Liver (tissue), 9 donors: ENCODE measurements around the gene AGA. TPM values are rescaled to one million over a fixed set of nuclear protein-coding genes. Genes with fewer than 3 reads are reported as not detected.

Source experiments
- DNase-seq: peaks from one replicate; pipeline ENCODE4 v3.0.0-alpha.2; 2017; ENCODE audit warnings: low spot score
- H3K27ac ChIP-seq, 2 donors: one replicate each; pipeline ENCODE4 v1.7.0; 2013; ENCODE audit warnings: inconsistent platforms in 2 of 2, low read length in 2 of 2, control low read depth in 1 of 2, low read depth in 1 of 2, mild to moderate bottlenecking in 1 of 2
- H3K27me3 ChIP-seq, 4 donors: one replicate each; pipeline versions ENCODE4 v1.6.1 to v1.7.0; 2013; ENCODE audit warnings: low read length in 3 of 4, inconsistent platforms in 1 of 4, mild to moderate bottlenecking in 1 of 4, moderate library complexity in 1 of 4; ENCODE audit not compliant: control insufficient read depth in 4 of 4, insufficient read depth in 4 of 4
- H3K36me3 ChIP-seq, 4 donors: one replicate each; pipeline versions ENCODE4 v1.6.1 to v1.7.0; 2013; ENCODE audit warnings: low read length in 3 of 4, mild to moderate bottlenecking in 3 of 4, low read depth in 1 of 4, moderate library complexity in 1 of 4; ENCODE audit not compliant: control insufficient read depth in 4 of 4, insufficient read depth in 3 of 4
- H3K4me1 ChIP-seq, 4 donors: one replicate each; pipeline versions ENCODE4 v1.6.1 to v1.7.0; 2013; ENCODE audit warnings: low read length in 3 of 4, mild to moderate bottlenecking in 3 of 4, moderate library complexity in 1 of 4; ENCODE audit not compliant: control insufficient read depth in 4 of 4, insufficient read depth in 4 of 4
- H3K4me3 ChIP-seq, 3 donors: one replicate each; pipeline versions ENCODE4 v1.6.1 to v1.7.0; 2013; ENCODE audit warnings: low read length in 3 of 3, control low read depth in 1 of 3, low read depth in 1 of 3, mild to moderate bottlenecking in 1 of 3
- H3K9ac ChIP-seq, 2 donors: one replicate each; pipeline ENCODE4 v1.7.0; 2013; ENCODE audit warnings: low read length in 2 of 2, mild to moderate bottlenecking in 2 of 2, moderate library complexity in 2 of 2, control low read depth in 1 of 2, low read depth in 1 of 2
- H3K9me3 ChIP-seq, 4 donors: one replicate each; pipeline versions ENCODE4 v1.6.1 to v1.7.0; 2013; ENCODE audit warnings: low read length in 3 of 4; ENCODE audit not compliant: control insufficient read depth in 4 of 4
- CTCF ChIP-seq: fragments of 150-350 bp; IDR thresholded peaks from 2 replicates; pipeline ENCODE4 v1.5.1; 2017; ENCODE audit warnings: improper control_type of control experiment, low read depth, low read length; ENCODE audit not compliant: missing input control
- EGR1 ChIP-seq, 2 donors: IDR thresholded peaks; 2 replicates each; pipeline ENCODE4 v1.6.1; 2016 to 2018; ENCODE audit warnings: antibody characterized with exemption in 2 of 2, low read depth in 2 of 2
- FOXA1 ChIP-seq: IDR thresholded peaks from 2 replicates; pipeline ENCODE4 v1.6.1; 2016; ENCODE audit warnings: antibody characterized with exemption
- FOXA2 ChIP-seq: IDR thresholded peaks from 2 replicates; pipeline ENCODE4 v1.6.1; 2016; ENCODE audit warnings: antibody characterized with exemption
- GABPA ChIP-seq, 2 donors: IDR thresholded peaks in 1 of 2; conservative IDR thresholded peaks in 1 of 2; 2 replicates each; pipeline ENCODE4 v1.6.1; 2016; ENCODE audit warnings: antibody characterized with exemption in 2 of 2, mild to moderate bottlenecking in 1 of 2, moderate library complexity in 1 of 2
- HNF4A ChIP-seq, 2 donors: conservative IDR thresholded peaks; 2 replicates each; pipeline ENCODE4 v1.6.1; 2016; ENCODE audit warnings: antibody characterized with exemption in 2 of 2, mild to moderate bottlenecking in 2 of 2
- HNF4G ChIP-seq: IDR thresholded peaks from 2 replicates; pipeline ENCODE4 v1.6.1; 2016; ENCODE audit warnings: antibody characterized with exemption
- JUND ChIP-seq, 2 donors: IDR thresholded peaks; 2 replicates each; pipeline ENCODE4 v1.6.1; 2016; ENCODE audit warnings: antibody characterized with exemption in 2 of 2
- NR2F2 ChIP-seq: IDR thresholded peaks from 2 replicates; pipeline ENCODE4 v1.6.1; 2016; ENCODE audit warnings: antibody characterized with exemption
- RAD21 ChIP-seq, 2 donors: IDR thresholded peaks; 2 replicates each; pipeline ENCODE4 v1.6.1; 2016; ENCODE audit warnings: antibody characterized with exemption in 2 of 2, mild to moderate bottlenecking in 2 of 2
- REST ChIP-seq: IDR thresholded peaks from 2 replicates; pipeline ENCODE4 v1.6.1; 2016; ENCODE audit warnings: antibody characterized with exemption, mild to moderate bottlenecking
- RXRA ChIP-seq, 2 donors: IDR thresholded peaks; 2 replicates each; pipeline ENCODE4 v1.6.1; 2017 to 2018; ENCODE audit warnings: antibody characterized with exemption in 2 of 2, mild to moderate bottlenecking in 1 of 2
- SP1 ChIP-seq: IDR thresholded peaks from 2 replicates; pipeline ENCODE4 v1.6.1; 2018; ENCODE audit warnings: antibody characterized with exemption, mild to moderate bottlenecking
- TAF1 ChIP-seq: conservative IDR thresholded peaks from 2 replicates; pipeline ENCODE4 v1.6.1; 2016; ENCODE audit warnings: antibody characterized with exemption, mild to moderate bottlenecking
- YY1 ChIP-seq: IDR thresholded peaks from 2 replicates; pipeline ENCODE4 v1.6.1; 2016; ENCODE audit warnings: antibody characterized with exemption, mild to moderate bottlenecking
- WGBS: extraction: QIAGEN DNeasy Blood & Tissue Kit; methylation state at CpG from one replicate; pipeline ENCODE4 v1.1.7; 2013; 5-methylcytosine and 5-hydroxymethylcytosine counted together
- polyA plus RNA-seq, 2 donors: library from polyadenylated mRNA; stranded (reverse) in 1 of 2; unstranded in 1 of 2; fragments of 200-250 nt in 1 of 2; fragments of >200 nt in 1 of 2; fragmentation: Nextera tagmentation in 1 of 2; extraction: Ambion mirVana in 1 of 2; gene quantifications; one replicate each; pipeline versions ENCODE4 v1.2.1 to v1.2.3, GENCODE V29; 2013 to 2015
- total RNA-seq, 2 donors: library from RNA; depleted of rRNA; stranded (reverse); fragments of >200 nt; gene quantifications; one replicate each; pipeline ENCODE4 v1.2.3, GENCODE V29; 2014
- TF ChIP-seq, protein P1 (sequence below): IDR thresholded peaks from 2 replicates; pipeline ENCODE4 v1.6.1; 2016; ENCODE audit warnings: antibody characterized with exemption
- TF ChIP-seq, protein P2 (sequence below): IDR thresholded peaks from 2 replicates; pipeline ENCODE4 v1.6.1; 2016; ENCODE audit warnings: antibody characterized with exemption
- TF ChIP-seq, protein P3 (sequence below): IDR thresholded peaks from 2 replicates; pipeline ENCODE4 v1.6.1; 2016; ENCODE audit warnings: antibody characterized with exemption
- donor health status: healthy.
- donor health status: healthy.
- donor health status: healthy.
- donor health status: healthy.
- donor health status: healthy.

Gene AGA
- total and polyA plus RNA-seq, 4 donors = 12.9 to 38.4 (median 35.6) TPM

DNA sequence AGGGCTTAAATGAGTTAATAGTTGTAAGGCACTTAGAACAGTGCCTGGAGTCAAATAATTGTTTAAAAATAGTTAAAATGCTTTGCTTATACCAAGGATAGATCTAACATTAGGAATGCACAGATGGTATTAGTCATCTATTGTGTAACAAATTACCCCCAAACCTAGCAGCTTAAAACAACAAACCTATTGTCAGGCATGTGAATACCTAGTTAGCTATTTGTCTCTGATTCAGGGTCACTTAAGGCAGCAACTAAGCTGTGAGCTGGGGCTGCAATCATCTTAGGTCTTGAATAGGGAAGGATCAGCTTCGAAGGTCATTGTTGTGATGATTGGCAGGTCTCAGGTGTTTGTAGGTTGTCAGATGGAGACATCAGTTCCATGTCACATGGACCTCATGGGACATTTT lies 42.4 kb upstream of the AGA start:
- Histone ChIP-seq H3K9ac (no peak overlapping the region), H3K36me3 (no peaks in the 10 kb centered on the region), H3K27ac (no peak overlapping the region), H3K4me1 (no peaks in the 10 kb centered on the region), H3K4me3 (no peak overlapping the region), H3K27me3 (no peaks in the 10 kb centered on the region), H3K9me3 (no peaks in the 10 kb centered on the region)
- DNase-seq = no peak
- WGBS = 69% methylated on average over 1 of the region's 1 CpG
- no peak for TF ChIP-seq NR2F2
- no peak for TF ChIP-seq CTCF
- no peak for TF ChIP-seq FOXA1
- TF ChIP-seq, protein P1, sequence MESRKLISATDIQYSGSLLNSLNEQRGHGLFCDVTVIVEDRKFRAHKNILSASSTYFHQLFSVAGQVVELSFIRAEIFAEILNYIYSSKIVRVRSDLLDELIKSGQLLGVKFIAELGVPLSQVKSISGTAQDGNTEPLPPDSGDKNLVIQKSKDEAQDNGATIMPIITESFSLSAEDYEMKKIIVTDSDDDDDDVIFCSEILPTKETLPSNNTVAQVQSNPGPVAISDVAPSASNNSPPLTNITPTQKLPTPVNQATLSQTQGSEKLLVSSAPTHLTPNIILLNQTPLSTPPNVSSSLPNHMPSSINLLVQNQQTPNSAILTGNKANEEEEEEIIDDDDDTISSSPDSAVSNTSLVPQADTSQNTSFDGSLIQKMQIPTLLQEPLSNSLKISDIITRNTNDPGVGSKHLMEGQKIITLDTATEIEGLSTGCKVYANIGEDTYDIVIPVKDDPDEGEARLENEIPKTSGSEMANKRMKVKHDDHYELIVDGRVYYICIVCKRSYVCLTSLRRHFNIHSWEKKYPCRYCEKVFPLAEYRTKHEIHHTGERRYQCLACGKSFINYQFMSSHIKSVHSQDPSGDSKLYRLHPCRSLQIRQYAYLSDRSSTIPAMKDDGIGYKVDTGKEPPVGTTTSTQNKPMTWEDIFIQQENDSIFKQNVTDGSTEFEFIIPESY = no peak
- TF ChIP-seq HNF4G = no peak
- no peak for TF ChIP-seq GABPA (IDR thresholded peaks at IDR 0.05 in 1 of 2, conservative IDR thresholded peaks at IDR 0.05 in 1 of 2)
- no peak for TF ChIP-seq RXRA (IDR thresholded peaks at IDR 0.05)
- TF ChIP-seq SP1 = no peak
- no peak for TF ChIP-seq YY1
- no peak for TF ChIP-seq RAD21 (IDR thresholded peaks at IDR 0.05)
- TF ChIP-seq, protein P2, sequence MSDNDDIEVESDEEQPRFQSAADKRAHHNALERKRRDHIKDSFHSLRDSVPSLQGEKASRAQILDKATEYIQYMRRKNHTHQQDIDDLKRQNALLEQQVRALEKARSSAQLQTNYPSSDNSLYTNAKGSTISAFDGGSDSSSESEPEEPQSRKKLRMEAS = no peak
- TF ChIP-seq, protein P3, sequence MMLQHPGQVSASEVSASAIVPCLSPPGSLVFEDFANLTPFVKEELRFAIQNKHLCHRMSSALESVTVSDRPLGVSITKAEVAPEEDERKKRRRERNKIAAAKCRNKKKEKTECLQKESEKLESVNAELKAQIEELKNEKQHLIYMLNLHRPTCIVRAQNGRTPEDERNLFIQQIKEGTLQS = no peak
- no peak for TF ChIP-seq REST
- TF ChIP-seq HNF4A (conservative IDR thresholded peaks at IDR 0.05) = no peak
- TF ChIP-seq FOXA2 = no peak
- no peak for TF ChIP-seq EGR1 (IDR thresholded peaks at IDR 0.05; ENCODE audit: low read depth in 2 of 2)
- TF ChIP-seq TAF1 = no peak

DNA sequence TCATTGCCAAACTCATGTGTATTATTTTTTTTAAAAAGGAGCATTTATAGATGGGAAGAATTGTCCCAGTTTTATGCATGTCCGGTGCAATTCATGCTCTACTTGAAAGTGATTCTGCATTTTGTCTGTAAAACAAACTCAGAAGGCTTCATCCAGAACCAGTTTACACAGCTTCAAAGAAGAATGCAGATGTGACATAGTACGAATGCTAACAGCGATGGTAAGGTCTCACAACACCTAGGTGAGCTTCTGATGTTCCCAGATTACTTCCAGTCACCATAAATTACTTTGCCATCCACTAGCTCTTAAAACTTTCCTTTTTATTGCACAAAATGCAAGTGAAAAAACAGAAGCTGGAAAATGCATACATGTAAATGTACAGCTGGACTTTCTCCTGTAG lies 41.5 kb upstream of the AGA start:
- 95% methylated on average over 3 of the region's 3 CpGs for WGBS
- Histone ChIP-seq H3K36me3 (no peaks in the 10 kb centered on the region), H3K4me3 (no peak overlapping the region), H3K9me3 (no peaks in the 10 kb centered on the region), H3K4me1 (no peaks in the 10 kb centered on the region), H3K27ac (no peak overlapping the region), H3K27me3 (no peaks in the 10 kb centered on the region), H3K9ac (no peak overlapping the region)
- DNase-seq = no peak
- TF ChIP-seq NR2F2 (no peak), JUND (IDR thresholded peaks at IDR 0.05) (no peak), EGR1 (IDR thresholded peaks at IDR 0.05; ENCODE audit: low read depth in 2 of 2) (no peak), CTCF (no peak), HNF4A (conservative IDR thresholded peaks at IDR 0.05) (no peak), HNF4G (no peak), TAF1 (no peak)
- TF ChIP-seq, protein P3 = no peak
